OCI-LY7 (cell line): Measurements from ENCODE around the gene SPINDOC. TPM values are rescaled to one million over a fixed set of nuclear protein-coding genes. Genes with fewer than 3 reads are reported as not detected.
"Not testable (repeated sequence)": the region's sequence is repeated elsewhere in the genome, so short reads cannot be mapped to it uniquely, and the experiment has no call there.

Source experiments
- BruUV-seq: library from RNA; stranded (reverse); fragments of 400-500 nt; replicated peaks from 2 replicates; lab custom pipeline; 2021; lab: Mats Ljungman, UMichigan
- CTCF ChIA-PET: fragments of 300-600 bp; sonication (Branson Sonifier 250); formaldehyde crosslinking; loops from one replicate; lab custom pipeline; 2022; ENCODE audit warnings: antibody characterized with exemption; ENCODE audit not compliant: unreplicated experiment; lab: Charles Lee
- POLR2A ChIA-PET: fragments of 300-600 bp; sonication (Branson Sonifier 250); formaldehyde crosslinking; loops from one replicate; lab custom pipeline; 2022; ENCODE audit warnings: antibody characterized with exemption; lab: Charles Lee
- DNase-seq: peaks from one replicate; pipeline ENCODE4 v3.0.0-alpha.2; 2015; ENCODE audit warnings: low spot score
- H2AFZ ChIP-seq: fragments of 200-600 bp; sonication (generic), shearing (Covaris generic); 2 replicates; pipeline ENCODE4 v1.6.1; 2014; ENCODE audit warnings: mild to moderate bottlenecking, antibody characterized with exemption, low read length, moderate library complexity
- H3K27ac ChIP-seq: fragments of 200-600 bp; sonication (generic); 2 replicates; pipeline ENCODE4 v1.5.1; 2014; ENCODE audit warnings: mixed run types, low read depth, mild to moderate bottlenecking, moderate library complexity, low read length, inconsistent platforms; ENCODE audit not compliant: poor library complexity, severe bottlenecking
- H3K36me3 ChIP-seq: fragments of 200-600 bp; sonication (generic); 2 replicates; pipeline ENCODE4 v1.6.1; 2014; ENCODE audit warnings: mild to moderate bottlenecking, antibody characterized with exemption, low read length, moderate library complexity, mixed read lengths; ENCODE audit not compliant: insufficient read depth
- H3K4me1 ChIP-seq: fragments of 200-600 bp; sonication (generic); 2 replicates; pipeline ENCODE4 v1.5.1; 2014; ENCODE audit warnings: mild to moderate bottlenecking, low read length; ENCODE audit not compliant: insufficient read depth, poor library complexity, severe bottlenecking
- H3K4me2 ChIP-seq: fragments of 200-600 bp; sonication (generic); 2 replicates; pipeline ENCODE4 v1.6.1; 2014; ENCODE audit warnings: mild to moderate bottlenecking, low read length
- H3K4me3 ChIP-seq: fragments of 200-600 bp; sonication (generic); 2 replicates; pipeline ENCODE4 v1.5.1; 2014; ENCODE audit warnings: mild to moderate bottlenecking, low read depth, low read length; ENCODE audit not compliant: poor library complexity, severe bottlenecking
- H3K79me2 ChIP-seq: fragments of 200-600 bp; sonication (generic); 2 replicates; pipeline ENCODE4 v1.6.1; 2016; ENCODE audit warnings: low read depth, mild to moderate bottlenecking, low read length, moderate library complexity, mixed read lengths; ENCODE audit not compliant: insufficient read depth
- H3K9me2 ChIP-seq: fragments of 200-600 bp; sonication (generic); 2 replicates; pipeline ENCODE4 v1.6.1; 2016; ENCODE audit warnings: mild to moderate bottlenecking, low read length, mixed read lengths; ENCODE audit not compliant: insufficient read depth
- H3K9me3 ChIP-seq: fragments of 200-600 bp; sonication (generic); 2 replicates; pipeline ENCODE4 v1.6.1; 2014; ENCODE audit warnings: mild to moderate bottlenecking, mixed run types, low read length, mixed read lengths
- H4K20me1 ChIP-seq: fragments of 200-600 bp; sonication (generic); 2 replicates; pipeline ENCODE4 v1.6.1; 2014; ENCODE audit warnings: mild to moderate bottlenecking, antibody characterized with exemption, low read length, moderate library complexity, mixed read lengths; ENCODE audit not compliant: insufficient read depth
- CTCF ChIP-seq: fragments of 200-600 bp; sonication (generic); conservative IDR thresholded peaks from 2 replicates; pipeline ENCODE4 v1.5.1; 2014; ENCODE audit warnings: mild to moderate bottlenecking, antibody characterized with exemption, low read length, moderate library complexity, mixed read lengths
- EZH2phosphoT487 ChIP-seq: fragments of 200-600 bp; sonication (generic); IDR thresholded peaks from 2 replicates; pipeline ENCODE4 v1.6.1; 2018; ENCODE audit warnings: low read depth, borderline replicate concordance, mild to moderate bottlenecking, mixed run types, antibody characterized with exemption, low read length, moderate library complexity, mixed read lengths
- intact Hi-C: fragments of 100-400 bp; cut with micrococcal nuclease; formaldehyde crosslinking; loops from one replicate; pipeline ENCODE4 v1.10.0; 2022; ENCODE audit not compliant: unreplicated experiment
- total RNA-seq, 2 experiments: library from RNA; depleted of rRNA in 1 of 2; stranded (reverse); fragments of >200 nt in 1 of 2; shearing (Covaris generic) in 1 of 2; gene quantifications; 2 replicates each; pipeline ENCODE4 v1.2.3, GENCODE V29; 2014 to 2022

SPINDOC gene
- total RNA-seq, 2 experiments from 2014 or later = 57.9 to 81.8 TPM

GRCh38 chr11:63769714-63770455, 43.4 kb upstream of the SPINDOC start:
- H3K4me2 ChIP-seq = peak overlapping the region; percentile 78
- BruUV-seq = no TSS peak
- no peak overlapping the region for H3K27ac ChIP-seq
- ChIA-PET CTCF (no interaction called here), POLR2A (no interaction called here)
- peaks cover 20% of the 10 kb centered on the region for H3K4me1 ChIP-seq
- H3K79me2 ChIP-seq = 0 out of 2 replicates have a peak, but pooled peaks cover 6% of the 10 kb centered on the region
- no peak for DNase-seq
- H3K9me2 ChIP-seq = no peaks in the 10 kb centered on the region
- no peak for TF ChIP-seq CTCF
- peak overlapping the region; percentile 87; the same call in 1 of the 2 replicates for H2AFZ ChIP-seq
- peaks cover 12% of the 10 kb centered on the region; the same call in 1 of the 2 replicates for H4K20me1 ChIP-seq
- peak overlapping the region; percentile 91 for H3K4me3 ChIP-seq
- intact Hi-C loops = loop anchor here (2.0 to 5.0 kb wide), 4 partner anchors 42 to 377 kb away; partner anchors contain the start of genes MARK2, NAA40 and SPINDOC
- no peaks in the 10 kb centered on the region for H3K36me3 ChIP-seq
- no peaks in the 10 kb centered on the region for H3K9me3 ChIP-seq

- CTCF ChIA-PET = no interaction called here
Measured at GRCh38 chr11:63770763-63771162, 42.5 kb upstream of the SPINDOC start.

GRCh38 chr11:63771741-63772318, 41.4 kb upstream of the SPINDOC start:
- H4K20me1 ChIP-seq, H3K9me2 ChIP-seq, POLR2A ChIA-PET, H3K27ac ChIP-seq, H3K36me3 ChIP-seq, H3K4me3 ChIP-seq, H2AFZ ChIP-seq, BruUV-seq, H3K4me2 ChIP-seq, H3K9me3 ChIP-seq, intact Hi-C loops, H3K79me2 ChIP-seq, DNase-seq: not testable (repeated sequence)
- H3K4me1 ChIP-seq = peaks cover 14% of the 10 kb centered on the region
- CTCF ChIA-PET = interaction anchor here (0.6 kb wide), 1 partner anchor 13 kb away, joined by 6 read pairs; no protein-coding TSS in a partner anchor

More at GRCh38 chr11:63770763-63771162, 42.5 kb upstream of the SPINDOC start:
- 0 out of 2 replicates have a peak, but pooled peaks cover 6% of the 10 kb centered on the region for H3K79me2 ChIP-seq
- peaks cover 20% of the 10 kb centered on the region for H3K4me1 ChIP-seq
- peaks cover 12% of the 10 kb centered on the region; the same call in 1 of the 2 replicates for H4K20me1 ChIP-seq
- no peak overlapping the region for H3K4me3 ChIP-seq
- H3K4me2 ChIP-seq = no peak overlapping the region
- intact Hi-C loops = no loop called here
- H3K9me2 ChIP-seq = no peaks in the 10 kb centered on the region
- no peaks in the 10 kb centered on the region for H3K9me3 ChIP-seq
- no peaks in the 10 kb centered on the region for H3K36me3 ChIP-seq
- no peak overlapping the region for H3K27ac ChIP-seq
- no peak overlapping the region for H2AFZ ChIP-seq
- BruUV-seq = no TSS peak
- TF ChIP-seq EZH2phosphoT487 (no peak), CTCF (no peak)
- no peak for DNase-seq
- POLR2A ChIA-PET = no interaction called here
